ENCODE measurements around the gene TMCO4. TPM values are rescaled to one million over a fixed set of nuclear protein-coding genes. Genes with fewer than 3 reads are reported as not detected.

Gene TMCO4
- total RNA-seq, 1 experiment from 2014 or later: 13.5 TPM

GRCh38 chr1:19720973-19721372, 78.7 kb downstream of the TMCO4 start:
- no peaks in the 10 kb centered on the region for H3K4me1 Mint-ChIP-seq (ENCODE audit: low read depth, unreplicated experiment)
- no peaks in the 10 kb centered on the region for H3K27me3 Mint-ChIP-seq (ENCODE audit: unreplicated experiment)
- TF ChIP-seq, protein P1, sequence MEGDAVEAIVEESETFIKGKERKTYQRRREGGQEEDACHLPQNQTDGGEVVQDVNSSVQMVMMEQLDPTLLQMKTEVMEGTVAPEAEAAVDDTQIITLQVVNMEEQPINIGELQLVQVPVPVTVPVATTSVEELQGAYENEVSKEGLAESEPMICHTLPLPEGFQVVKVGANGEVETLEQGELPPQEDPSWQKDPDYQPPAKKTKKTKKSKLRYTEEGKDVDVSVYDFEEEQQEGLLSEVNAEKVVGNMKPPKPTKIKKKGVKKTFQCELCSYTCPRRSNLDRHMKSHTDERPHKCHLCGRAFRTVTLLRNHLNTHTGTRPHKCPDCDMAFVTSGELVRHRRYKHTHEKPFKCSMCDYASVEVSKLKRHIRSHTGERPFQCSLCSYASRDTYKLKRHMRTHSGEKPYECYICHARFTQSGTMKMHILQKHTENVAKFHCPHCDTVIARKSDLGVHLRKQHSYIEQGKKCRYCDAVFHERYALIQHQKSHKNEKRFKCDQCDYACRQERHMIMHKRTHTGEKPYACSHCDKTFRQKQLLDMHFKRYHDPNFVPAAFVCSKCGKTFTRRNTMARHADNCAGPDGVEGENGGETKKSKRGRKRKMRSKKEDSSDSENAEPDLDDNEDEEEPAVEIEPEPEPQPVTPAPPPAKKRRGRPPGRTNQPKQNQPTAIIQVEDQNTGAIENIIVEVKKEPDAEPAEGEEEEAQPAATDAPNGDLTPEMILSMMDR (IDR thresholded peaks at IDR 0.05; ENCODE audit: unreplicated experiment): no peak
- no TSS peak for BruUV-seq (replicated peaks)
- intact Hi-C loops (cut with micrococcal nuclease; ENCODE audit: unreplicated experiment): no loop called here
- DNase-seq: no peak
- H3K27ac Mint-ChIP-seq (ENCODE audit: unreplicated experiment): no peak overlapping the region
- no peaks in the 10 kb centered on the region for H3K36me3 Mint-ChIP-seq (ENCODE audit: insufficient read depth, unreplicated experiment)
- no peak overlapping the region for H3K4me3 Mint-ChIP-seq (ENCODE audit: low read depth, unreplicated experiment)
- H3K9me3 Mint-ChIP-seq (ENCODE audit: low read depth, unreplicated experiment): no peaks in the 10 kb centered on the region
- CTCF ChIA-PET: no interaction called here

DNA sequence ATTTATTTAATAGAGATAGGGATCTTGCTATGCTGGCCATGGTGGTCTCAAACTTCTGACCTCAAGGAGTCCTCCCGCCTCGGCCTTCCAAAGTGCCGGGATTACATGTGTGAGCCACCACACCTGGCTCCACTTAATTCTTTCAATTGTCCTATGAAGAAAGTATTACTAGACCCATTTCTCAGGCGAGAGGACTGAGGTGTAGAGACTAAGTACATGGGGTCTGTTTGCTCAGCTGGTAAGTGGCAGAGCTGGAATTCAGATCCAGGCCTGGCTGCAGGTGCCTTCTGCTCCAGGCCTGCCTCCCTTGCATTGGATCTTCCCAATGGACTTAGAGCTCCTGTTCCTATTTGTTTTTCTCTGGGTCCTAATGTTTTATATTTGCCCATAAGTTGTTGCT, 79.5 kb downstream of the TMCO4 start:
- intact Hi-C loops (cut with micrococcal nuclease; ENCODE audit: unreplicated experiment): no loop called here
- TF ChIP-seq, protein P1 (IDR thresholded peaks at IDR 0.05; ENCODE audit: unreplicated experiment): no peak
- CTCF ChIA-PET: no interaction called here
- no peak for DNase-seq
- no peaks in the 10 kb centered on the region for H3K27me3 Mint-ChIP-seq (ENCODE audit: unreplicated experiment)
- no peaks in the 10 kb centered on the region for H3K36me3 Mint-ChIP-seq (ENCODE audit: insufficient read depth, unreplicated experiment)
- H3K4me3 Mint-ChIP-seq (ENCODE audit: low read depth, unreplicated experiment): no peak overlapping the region
- H3K27ac Mint-ChIP-seq (ENCODE audit: unreplicated experiment): no peak overlapping the region
- no TSS peak for BruUV-seq (replicated peaks)
- H3K9me3 Mint-ChIP-seq (ENCODE audit: low read depth, unreplicated experiment): no peaks in the 10 kb centered on the region
- no peaks in the 10 kb centered on the region for H3K4me1 Mint-ChIP-seq (ENCODE audit: low read depth, unreplicated experiment)

- no peaks in the 10 kb centered on the region for H3K4me1 Mint-ChIP-seq (ENCODE audit: low read depth, unreplicated experiment)
- no peak for DNase-seq
- CTCF ChIA-PET: no interaction called here
- H3K4me3 Mint-ChIP-seq (ENCODE audit: low read depth, unreplicated experiment): no peak overlapping the region
- intact Hi-C loops (cut with micrococcal nuclease; ENCODE audit: unreplicated experiment): no loop called here
- no TSS peak for BruUV-seq (replicated peaks)
- H3K27ac Mint-ChIP-seq (ENCODE audit: unreplicated experiment): no peak overlapping the region
- TF ChIP-seq, protein P1 (IDR thresholded peaks at IDR 0.05; ENCODE audit: unreplicated experiment): no peak
- no peaks in the 10 kb centered on the region for H3K9me3 Mint-ChIP-seq (ENCODE audit: low read depth, unreplicated experiment)
- no peaks in the 10 kb centered on the region for H3K36me3 Mint-ChIP-seq (ENCODE audit: insufficient read depth, unreplicated experiment)
- H3K27me3 Mint-ChIP-seq (ENCODE audit: unreplicated experiment): no peaks in the 10 kb centered on the region
Observed at GRCh38 chr1:19717467-19717866, 82.2 kb downstream of the TMCO4 start.

DNA sequence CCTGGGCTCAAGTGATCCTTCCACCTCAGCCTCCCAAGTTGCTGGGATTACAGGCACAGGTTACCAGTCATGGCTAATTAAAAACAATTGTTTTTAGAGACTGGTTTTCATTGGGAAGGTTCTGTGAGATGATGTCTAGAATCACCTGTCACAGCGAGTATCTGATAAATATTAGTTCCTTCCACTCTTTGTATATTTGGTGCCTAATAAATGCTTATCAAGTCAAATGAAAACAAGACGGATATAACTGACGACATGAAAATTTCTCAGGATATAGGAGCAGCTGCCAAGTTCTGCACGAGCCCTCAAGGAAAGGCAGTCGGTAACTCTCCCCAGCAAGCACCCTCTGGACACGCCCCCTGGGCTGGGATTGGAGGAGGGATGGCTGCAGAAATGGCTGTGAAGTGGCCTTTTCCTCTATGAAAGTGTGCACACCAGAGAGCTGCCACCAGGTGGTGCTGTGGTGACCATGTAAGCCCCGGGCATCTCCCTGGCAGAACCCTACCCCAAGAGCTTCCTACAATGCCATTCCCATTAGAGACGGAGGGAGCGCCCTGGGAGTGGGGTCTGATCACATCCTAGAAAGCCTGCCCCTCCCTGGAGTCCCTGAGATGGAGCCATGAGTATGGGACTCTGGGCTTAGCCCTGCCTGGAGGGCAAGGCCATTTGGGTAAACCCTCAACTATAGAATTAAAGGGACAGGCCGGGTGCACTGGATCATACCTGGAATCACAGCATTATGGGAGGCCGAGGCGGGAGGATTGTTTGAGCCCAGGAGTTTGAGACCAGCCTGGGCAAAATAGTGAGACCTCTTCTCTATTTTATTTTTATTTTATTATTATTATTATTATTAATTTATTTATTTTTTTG, 84.1 kb downstream of the TMCO4 start:
- H3K27me3 Mint-ChIP-seq (ENCODE audit: unreplicated experiment): no peaks in the 10 kb centered on the region
- no peaks in the 10 kb centered on the region for H3K36me3 Mint-ChIP-seq (ENCODE audit: insufficient read depth, unreplicated experiment)
- TF ChIP-seq, protein P1 (IDR thresholded peaks at IDR 0.05; ENCODE audit: unreplicated experiment): peak; percentile 76
- H3K4me3 Mint-ChIP-seq (ENCODE audit: low read depth, unreplicated experiment): no peak overlapping the region
- H3K27ac Mint-ChIP-seq (ENCODE audit: unreplicated experiment): no peak overlapping the region
- H3K4me1 Mint-ChIP-seq (ENCODE audit: low read depth, unreplicated experiment): no peaks in the 10 kb centered on the region
- DNase-seq: peak; percentile 90
- CTCF ChIA-PET: interaction anchor here (0.8 to 1.5 kb wide), 6 partner anchors 11 to 168 kb away, joined by 3 to 8 read pairs (median 3); partner anchors contain the start of genes OTUD3 and RNF186
- no peaks in the 10 kb centered on the region for H3K9me3 Mint-ChIP-seq (ENCODE audit: low read depth, unreplicated experiment)
- intact Hi-C loops (cut with micrococcal nuclease; ENCODE audit: unreplicated experiment): no loop called here
- no TSS peak for BruUV-seq (replicated peaks)
